Osteoblast (primary cell): ENCODE data around the gene WNT3A. TPM values are rescaled to one million over a fixed set of nuclear protein-coding genes. Genes with fewer than 3 reads are reported as not detected.

Experiments
- DNase-seq: peaks from one replicate; pipeline ENCODE4 v3.0.0; 2011; ENCODE audit warnings: low spot score, mixed read lengths; ENCODE audit not compliant: insufficient read length; ENCODE audit errors: missing footprints
- H2AFZ ChIP-seq: 2 replicates; pipeline ENCODE4 v1.6.0; 2011; ENCODE audit warnings: mild to moderate bottlenecking, low read length
- H3K27ac ChIP-seq: 2 replicates; pipeline ENCODE4 v1.5.1; 2011; ENCODE audit warnings: mild to moderate bottlenecking, low read depth, low read length, moderate library complexity
- H3K27me3 ChIP-seq: 2 replicates; pipeline ENCODE4 v1.6.0; 2012; ENCODE audit warnings: mild to moderate bottlenecking, control low read depth, inconsistent platforms, low read length, moderate library complexity; ENCODE audit not compliant: insufficient read depth
- H3K36me3 ChIP-seq: 2 replicates; pipeline ENCODE4 v1.5.1; 2011; ENCODE audit warnings: mild to moderate bottlenecking, low read length, control low read depth, moderate library complexity; ENCODE audit not compliant: insufficient read depth
- H3K4me1 ChIP-seq: 2 replicates; pipeline ENCODE4 v1.5.1; 2011; ENCODE audit warnings: mild to moderate bottlenecking, low read length, control low read depth, moderate library complexity; ENCODE audit not compliant: insufficient read depth
- H3K4me2 ChIP-seq: 2 replicates; pipeline ENCODE4 v1.6.0; 2011; ENCODE audit warnings: mild to moderate bottlenecking, low read length; ENCODE audit not compliant: insufficient read depth
- H3K4me3 ChIP-seq: fragments of 200-600 bp; sonication (generic); 3 replicates; pipeline ENCODE4 v1.5.1; 2012; ENCODE audit warnings: mild to moderate bottlenecking, low read length, inconsistent platforms; ENCODE audit not compliant: insufficient read depth
- H3K79me2 ChIP-seq: 2 replicates; pipeline ENCODE4 v1.6.0; 2012; ENCODE audit warnings: mild to moderate bottlenecking, low read length, control low read depth, inconsistent platforms; ENCODE audit not compliant: insufficient read depth
- H3K9me3 ChIP-seq: 2 replicates; pipeline ENCODE4 v1.5.1; 2011; ENCODE audit warnings: low read depth, low read length, control low read depth
- H4K20me1 ChIP-seq: 2 replicates; pipeline ENCODE4 v1.6.0; 2012; ENCODE audit warnings: mild to moderate bottlenecking, low read length, control low read depth; ENCODE audit not compliant: insufficient read depth
- CTCF ChIP-seq: IDR thresholded peaks from 2 replicates; pipeline ENCODE4 v1.5.1; 2011; ENCODE audit warnings: mild to moderate bottlenecking, low read depth, low read length, moderate library complexity; ENCODE audit errors: extremely low read depth
- total RNA-seq: library from RNA; depleted of rRNA; stranded (reverse); fragments of >200 nt; gene quantifications from 2 replicates; pipeline ENCODE4 v1.2.3, GENCODE V29; 2012

The WNT3A gene
- total RNA-seq, 1 donor: not detected

- Histone ChIP-seq H3K4me2 (no peak overlapping the region), H3K79me2 (no peaks in the 10 kb centered on the region), H2AFZ (no peak overlapping the region), H3K27ac (no peak overlapping the region), H3K27me3 (peaks cover 28% of the 10 kb centered on the region), H3K4me1 (no peaks in the 10 kb centered on the region), H3K9me3 (no peaks in the 10 kb centered on the region), H3K36me3 (no peaks in the 10 kb centered on the region), H3K4me3 (no peak overlapping the region), H4K20me1 (no peaks in the 10 kb centered on the region)
- DNase-seq: peak; percentile 91
- no peak for TF ChIP-seq CTCF
Observed at GRCh38 chr1:228037401-228038386, 30.9 kb downstream of the WNT3A start.

GRCh38 chr1:228038387-228039005 is 31.7 kb downstream of the WNT3A start:
- peak; percentile 82 for DNase-seq
- H4K20me1 ChIP-seq: no peaks in the 10 kb centered on the region
- no peak overlapping the region for H3K4me2 ChIP-seq
- no peak for TF ChIP-seq CTCF
- no peak overlapping the region for H2AFZ ChIP-seq
- H3K27me3 ChIP-seq: peaks cover 28% of the 10 kb centered on the region
- H3K36me3 ChIP-seq: no peaks in the 10 kb centered on the region
- no peak overlapping the region for H3K4me3 ChIP-seq
- no peaks in the 10 kb centered on the region for H3K9me3 ChIP-seq
- no peak overlapping the region for H3K27ac ChIP-seq
- no peaks in the 10 kb centered on the region for H3K4me1 ChIP-seq
- no peaks in the 10 kb centered on the region for H3K79me2 ChIP-seq

GRCh38 chr1:228039006-228039903 is 32.5 kb downstream of the WNT3A start:
- no peaks in the 10 kb centered on the region for H3K4me1 ChIP-seq
- H3K27me3 ChIP-seq: peaks cover 32% of the 10 kb centered on the region
- no peaks in the 10 kb centered on the region for H4K20me1 ChIP-seq
- H3K27ac ChIP-seq: no peak overlapping the region
- H2AFZ ChIP-seq: no peak overlapping the region
- no peak overlapping the region for H3K4me3 ChIP-seq
- no peaks in the 10 kb centered on the region for H3K79me2 ChIP-seq
- no peak for TF ChIP-seq CTCF
- DNase-seq: peak; percentile 63
- no peaks in the 10 kb centered on the region for H3K9me3 ChIP-seq
- no peaks in the 10 kb centered on the region for H3K36me3 ChIP-seq
- no peak overlapping the region for H3K4me2 ChIP-seq
